GM19239 (cell line): ENCODE data around the gene CRCP.

Experiments used
- DNase-seq: peaks from one replicate; pipeline ENCODE4 v3.0.0; 2011; ENCODE audit warnings: low spot score; ENCODE audit not compliant: insufficient read length
- FAIRE-seq: peaks from 2 replicates; lab custom pipeline; 2011; peaks lifted over from hg19 to GRCh38; lab: Jason Lieb, UNC

CRCP gene

GRCh38 chr7:66183700-66184099, 69.1 kb downstream of the CRCP start:
- FAIRE-seq (no peak), DNase-seq (no peak)

DNA sequence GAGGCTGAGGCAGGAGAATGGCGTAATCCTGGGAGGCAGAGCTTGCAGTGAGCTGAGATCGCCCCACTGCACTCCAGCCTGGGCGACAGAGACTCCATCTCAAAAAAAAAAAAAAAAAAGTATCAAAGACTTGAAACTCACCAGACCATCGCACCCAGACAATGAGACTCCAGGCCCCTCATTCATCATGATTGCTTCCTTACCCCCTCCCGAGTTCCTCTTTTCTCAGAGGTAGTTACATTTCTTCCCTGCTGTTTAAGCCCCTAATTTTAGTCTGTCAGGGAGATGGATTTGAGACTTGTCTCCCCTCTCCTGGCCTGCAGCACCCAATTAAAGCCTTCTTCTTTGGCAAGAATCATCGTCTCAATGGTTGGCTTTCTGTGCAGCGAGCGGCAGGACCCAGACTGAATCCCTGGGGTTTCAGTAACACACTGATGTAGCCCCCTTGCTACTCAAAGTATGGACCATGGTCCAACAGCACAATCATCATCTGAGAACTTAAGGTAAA, 71.1 kb downstream of the CRCP start:
- no peak for DNase-seq

GRCh38 chr7:66186991-66187390, 72.3 kb downstream of the CRCP start:
- FAIRE-seq (no peak), DNase-seq (no peak)

More for the DNA sequence above, 71.1 kb downstream of the CRCP start:
- no peak for FAIRE-seq

GRCh38 chr7:66187905-66188304, 73.3 kb downstream of the CRCP start:
- DNase-seq (no peak), FAIRE-seq (no peak)

DNA sequence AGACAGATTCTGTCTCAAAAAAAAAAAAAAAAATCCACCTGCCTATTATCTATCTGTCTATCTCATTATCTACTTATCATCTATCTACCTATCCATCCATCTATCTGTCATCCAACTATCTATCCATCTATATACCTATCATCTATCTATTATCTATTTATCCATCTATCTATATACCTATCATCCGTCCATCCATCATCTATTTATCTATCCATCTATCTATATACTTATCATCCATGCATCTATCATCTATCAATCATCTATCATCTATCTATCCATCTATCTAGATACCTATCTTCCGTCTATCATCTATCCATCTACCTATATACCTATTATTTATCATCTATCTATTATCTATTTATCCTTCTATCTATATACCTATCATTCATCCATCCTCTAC, 74.0 kb downstream of the CRCP start:
- FAIRE-seq (no peak), DNase-seq (no peak)

DNA sequence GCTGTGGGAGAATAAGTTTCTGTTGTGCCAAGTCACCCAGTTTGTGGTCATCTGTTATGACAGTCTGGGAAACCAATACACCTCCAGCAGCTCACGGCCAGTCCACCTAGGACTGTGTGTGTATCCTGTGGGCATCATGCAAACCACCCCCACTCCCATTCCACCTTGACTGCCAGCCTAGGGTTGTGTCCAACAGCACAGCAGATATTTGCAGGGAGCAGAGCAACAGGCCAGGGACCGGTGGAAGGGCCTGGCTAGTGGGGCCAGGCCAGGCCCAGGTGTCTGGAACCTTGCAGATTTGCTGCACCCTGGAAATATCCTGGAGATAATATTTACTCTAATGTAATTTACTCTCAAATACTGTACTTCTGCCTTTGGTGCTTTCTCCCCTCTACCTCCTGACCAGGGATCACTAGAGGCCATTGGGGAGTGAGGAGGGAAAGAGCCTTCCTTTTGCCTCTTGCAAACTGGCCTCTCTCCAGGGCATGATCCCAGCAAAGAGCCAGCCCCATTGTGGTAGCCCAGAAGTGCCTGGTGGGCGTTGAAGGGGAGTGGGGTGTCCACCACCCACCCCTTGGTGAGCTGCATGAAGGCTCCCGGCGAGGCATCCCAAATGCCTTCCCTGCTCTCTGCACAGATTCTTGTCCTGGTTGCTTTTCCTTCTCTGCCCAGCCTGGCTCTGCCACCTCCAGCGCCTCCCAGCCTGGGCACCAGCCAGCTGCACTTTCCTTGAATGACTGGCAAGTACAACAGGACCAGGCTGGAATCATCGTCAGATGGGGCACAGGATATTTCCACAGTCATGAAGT, 75.3 kb downstream of the CRCP start:
- DNase-seq (no peak), FAIRE-seq (no peak)

- DNase-seq: no peak
Observed at GRCh38 chr7:66190504-66190857, 75.8 kb downstream of the CRCP start.

DNA sequence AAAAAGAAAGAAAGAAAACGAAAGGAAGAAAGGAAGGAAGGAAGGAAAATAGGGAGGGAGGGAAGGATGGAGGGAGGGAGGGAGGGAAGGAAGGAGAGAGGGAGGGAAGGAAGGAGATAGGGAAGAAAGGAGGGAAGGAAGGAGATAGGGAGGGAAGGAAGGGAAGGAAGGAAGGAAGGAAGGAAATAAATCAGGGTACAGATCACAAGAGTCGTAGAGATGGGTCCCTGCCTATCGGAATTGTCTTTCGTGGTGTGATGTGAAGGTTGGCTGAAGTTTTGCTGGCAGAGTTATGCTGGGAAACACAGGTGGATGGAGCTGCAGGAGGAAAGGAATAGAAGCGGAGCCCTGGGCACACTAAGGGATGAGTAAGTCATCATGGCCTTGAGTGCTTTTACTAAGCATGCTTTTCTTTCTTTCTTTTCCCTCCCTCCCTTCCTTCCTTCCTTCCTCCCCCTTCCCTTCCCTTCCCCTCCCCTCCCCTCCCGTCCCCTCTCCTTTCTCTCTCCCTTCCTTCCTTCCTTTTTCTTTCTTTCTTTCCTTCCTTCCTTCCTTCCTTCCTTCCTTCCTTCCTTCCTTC, 78.6 kb downstream of the CRCP start:
- no peak for FAIRE-seq

More at GRCh38 chr7:66190504-66190857, 75.8 kb downstream of the CRCP start:
- FAIRE-seq: no peak

GRCh38 chr7:66198469-66198868, 83.8 kb downstream of the CRCP start:
- FAIRE-seq (no peak), DNase-seq (no peak)

More for the DNA sequence above, 78.6 kb downstream of the CRCP start:
- DNase-seq: no peak

GRCh38 chr7:66198956-66199355, 84.3 kb downstream of the CRCP start:
- DNase-seq (no peak), FAIRE-seq (no peak)

DNA sequence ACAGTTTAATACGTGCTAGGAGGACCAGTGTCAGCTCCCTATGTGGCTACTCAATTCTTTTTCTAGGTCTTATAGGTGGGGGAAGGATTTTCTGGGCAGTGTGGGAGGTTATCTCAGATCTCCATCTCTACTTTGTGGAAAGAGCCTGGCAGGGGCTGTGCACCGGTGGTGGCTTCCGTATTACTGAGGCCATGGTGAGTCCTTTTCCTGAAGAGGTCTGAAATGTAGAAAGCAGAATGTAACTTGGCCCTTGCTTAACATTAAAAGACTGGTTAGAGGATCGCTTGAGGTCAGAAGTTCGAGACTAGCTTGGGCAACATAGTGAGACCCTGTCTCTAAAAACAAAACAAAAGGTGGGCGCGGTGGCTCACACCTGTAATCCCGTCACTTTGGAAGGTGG, 87.8 kb downstream of the CRCP start:
- DNase-seq: no peak
- no peak for FAIRE-seq
